ENCODE measurements around the gene GMFB. TPM values are rescaled to one million over a fixed set of nuclear protein-coding genes. Genes with fewer than 3 reads are reported as not detected.
A peak's percentile ranks its signal among the peaks of the same experiment; 100 is the strongest.
"Not testable (repeated sequence)": the region's sequence is repeated elsewhere in the genome, so short reads cannot be mapped to it uniquely, and the experiment has no call there.

The GMFB gene
- polyA plus RNA-seq, 12 donors, result 36.2 to 73.8 (median 59.1) TPM; not detected in 1

DNA sequence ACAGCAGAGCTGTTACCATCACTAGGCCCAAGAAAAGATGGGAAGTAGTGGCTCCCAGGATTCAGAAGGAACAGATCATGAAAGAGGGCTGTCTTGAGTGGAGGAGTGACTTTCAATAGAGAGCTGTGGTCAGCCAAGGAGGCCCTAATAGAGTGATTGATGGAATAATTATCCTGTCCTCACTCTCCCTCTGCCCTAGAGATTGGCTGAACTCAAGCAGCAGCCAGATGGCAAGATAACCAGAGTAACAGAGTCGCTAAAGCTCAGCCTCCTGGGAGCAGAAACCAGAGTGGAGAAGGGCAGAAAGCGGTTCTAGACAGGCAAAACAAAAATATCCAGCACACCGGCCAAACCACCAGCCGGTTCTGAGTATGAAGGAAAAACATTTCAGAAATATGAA is 23.1 kb downstream of the GMFB start:
- DNase-seq, result no peak

- DNase-seq, result no peak
Observed at GRCh38 chr14:54462048-54462447, 26.7 kb downstream of the GMFB start.

DNA sequence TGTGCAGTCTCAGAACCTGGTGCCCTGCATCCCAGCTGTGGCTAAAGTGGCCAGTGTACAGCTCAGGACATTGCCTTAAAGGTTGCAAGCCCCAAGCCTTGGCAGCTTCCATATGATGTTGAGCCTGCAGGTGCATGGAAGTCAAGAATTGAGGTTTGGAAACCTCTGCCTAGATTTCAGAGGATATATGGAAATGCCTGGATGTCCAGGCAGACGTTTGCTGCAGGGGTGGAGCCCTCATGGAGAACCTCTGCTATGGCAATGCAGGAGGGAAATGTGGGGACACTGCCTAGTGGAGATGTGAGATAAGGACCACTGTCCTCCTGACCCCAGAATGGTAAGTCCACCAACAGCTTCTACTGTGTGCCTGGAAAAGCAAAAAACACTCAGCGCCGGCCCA is 29.7 kb downstream of the GMFB start:
- no peak for DNase-seq

- not testable (repeated sequence) for DNase-seq
Observed at GRCh38 chr14:54458536-54458935, 30.2 kb downstream of the GMFB start.

DNA sequence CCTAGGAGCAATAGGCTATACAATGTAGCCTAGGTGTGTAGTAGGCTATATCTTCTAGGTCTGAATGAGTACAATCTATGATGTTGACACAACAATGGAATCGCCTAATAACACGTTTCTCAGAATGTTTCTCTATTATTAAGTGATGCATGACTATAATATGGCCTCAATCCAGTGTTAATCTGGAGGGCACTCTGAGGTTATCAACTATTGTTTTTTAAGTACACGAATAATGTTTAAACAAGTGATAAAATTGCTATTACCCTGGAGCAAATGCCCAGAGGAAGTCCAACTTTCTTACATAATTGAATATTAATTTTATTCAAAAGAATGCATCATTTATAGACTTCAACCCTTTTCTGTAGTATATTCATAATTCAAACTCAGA is 31.2 kb downstream of the GMFB start:
- DNase-seq, result no peak

GRCh38 chr14:54456820-54457608 is 31.8 kb downstream of the GMFB start:
- not testable (repeated sequence) for DNase-seq

DNA sequence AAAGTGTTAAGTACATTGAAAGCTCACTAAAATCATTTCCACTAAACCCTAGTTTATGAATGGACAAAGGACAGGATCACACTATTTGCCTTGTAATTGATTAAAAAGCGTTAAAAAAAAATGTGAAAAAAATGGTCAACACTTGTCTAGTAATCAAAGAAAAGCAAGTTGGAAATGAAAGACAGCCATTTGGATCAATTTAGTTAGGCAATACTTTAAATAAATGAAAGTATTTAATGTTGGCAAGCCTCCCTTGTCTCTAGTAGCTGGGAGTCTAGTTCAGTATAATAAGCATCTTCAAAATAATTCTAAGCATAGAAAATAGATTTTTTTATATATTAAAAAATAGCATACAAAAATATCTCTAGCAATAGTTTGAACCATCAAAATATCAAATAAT is 33.4 kb downstream of the GMFB start:
- no peak for DNase-seq

GRCh38 chr14:54453990-54454389 is 34.8 kb downstream of the GMFB start:
- DNase-seq, result not testable (repeated sequence)

GRCh38 chr14:54453252-54453651 is 35.5 kb downstream of the GMFB start:
- no peak for DNase-seq

DNA sequence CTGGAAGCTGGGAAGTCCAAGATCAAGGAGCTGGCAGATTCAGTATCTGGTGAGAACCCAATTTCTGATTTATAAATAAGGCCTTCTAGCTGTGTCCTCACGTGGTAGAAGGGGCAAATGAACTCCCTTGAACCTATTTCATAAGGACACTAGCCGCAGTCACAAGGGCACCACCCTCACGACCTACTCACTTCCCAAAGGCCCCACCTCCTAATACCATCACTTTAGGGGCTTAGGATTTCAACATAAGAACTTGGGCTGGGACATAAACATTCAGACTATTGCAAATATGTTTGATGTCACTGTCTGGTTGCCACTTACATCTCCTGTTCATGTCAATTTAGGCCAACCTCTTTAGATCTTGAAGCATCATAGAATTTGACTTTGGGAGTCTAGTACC is 36.8 kb downstream of the GMFB start:
- no peak for DNase-seq

- no peak for DNase-seq
Observed at GRCh38 chr14:54451121-54451601, 37.6 kb downstream of the GMFB start.

- no peak for DNase-seq
Observed at GRCh38 chr14:54450535-54450934, 38.2 kb downstream of the GMFB start.

DNA sequence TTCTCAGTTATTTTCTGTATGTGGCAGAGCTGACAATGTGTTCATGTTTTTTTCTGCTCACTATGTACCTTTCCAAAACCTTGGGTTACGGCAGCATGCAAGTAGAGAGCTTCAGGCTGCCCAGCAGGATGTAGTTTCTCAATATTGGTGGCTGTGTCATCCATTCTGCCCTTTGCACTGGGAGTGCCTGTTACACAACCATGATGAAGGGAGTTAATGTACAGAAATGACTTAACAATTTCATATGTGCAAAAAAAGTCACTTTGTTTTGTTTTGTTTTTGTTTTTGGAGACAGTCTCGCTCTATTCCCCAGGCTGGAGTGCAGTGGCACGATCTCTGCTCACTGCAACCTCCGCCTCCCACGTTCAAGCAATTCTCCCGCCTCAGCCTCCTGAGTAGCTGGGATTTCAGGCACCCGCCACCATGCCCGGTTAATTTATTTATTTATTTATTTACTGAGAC is 41.5 kb downstream of the GMFB start:
- no peak for DNase-seq

GRCh38 chr14:54446161-54446693 is 42.6 kb downstream of the GMFB start:
- no peak for DNase-seq

DNA sequence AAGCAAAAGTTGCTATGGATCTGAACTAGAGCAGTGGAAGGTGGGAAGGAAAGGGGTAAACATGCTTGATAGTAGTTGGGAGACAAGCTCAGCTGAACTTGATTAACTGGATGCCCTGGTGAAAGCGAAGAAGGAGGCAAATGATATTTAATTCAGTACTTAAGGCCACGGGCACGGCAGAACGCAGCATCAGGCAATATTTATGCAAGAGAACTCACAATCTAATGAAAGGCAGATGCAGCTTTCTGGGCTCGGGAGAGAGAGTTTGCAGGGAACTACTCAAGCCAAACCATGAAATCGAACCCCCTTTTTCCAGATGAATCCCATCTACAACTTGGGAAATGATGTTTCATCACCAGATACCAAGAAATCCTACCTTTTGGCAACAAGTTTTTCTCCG is 44.1 kb downstream of the GMFB start:
- peak; percentile 14 for DNase-seq

- peak; percentile 12 for DNase-seq
Observed at GRCh38 chr14:54443981-54444380, 44.8 kb downstream of the GMFB start.

DNA sequence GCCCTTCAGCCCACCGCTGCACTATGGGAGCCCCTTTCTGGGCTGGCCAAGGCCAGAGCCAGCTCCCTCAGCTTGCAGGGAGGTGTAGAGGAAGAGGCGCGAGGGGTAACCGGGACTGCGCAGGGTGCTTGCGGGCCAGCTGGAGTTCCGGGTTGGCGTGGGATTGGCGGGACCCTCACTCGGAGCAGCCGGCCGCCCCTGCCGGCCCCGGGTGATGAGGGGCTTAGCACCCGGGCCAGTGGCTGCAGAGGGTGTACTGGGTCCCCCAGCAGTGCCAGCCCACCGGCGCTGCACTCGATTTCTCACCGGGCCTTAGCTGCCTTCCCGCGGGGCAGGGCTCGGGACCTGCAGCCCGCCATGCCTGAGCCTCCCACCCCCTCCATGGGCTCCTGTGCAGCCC is 45.8 kb downstream of the GMFB start:
- not testable (repeated sequence) for DNase-seq

GRCh38 chr14:54440873-54441868 is 47.6 kb downstream of the GMFB start, which contains the start of gene CNIH1:
TSS of gene CNIH1 (minus strand) at chr14:54441374. CDS start at chr14:54441327, 47 bp downstream.
- DNase-seq, result peak; percentile 95

- no peak for DNase-seq
Observed at GRCh38 chr14:54440476-54440872, 48.3 kb downstream of the GMFB start.

DNA sequence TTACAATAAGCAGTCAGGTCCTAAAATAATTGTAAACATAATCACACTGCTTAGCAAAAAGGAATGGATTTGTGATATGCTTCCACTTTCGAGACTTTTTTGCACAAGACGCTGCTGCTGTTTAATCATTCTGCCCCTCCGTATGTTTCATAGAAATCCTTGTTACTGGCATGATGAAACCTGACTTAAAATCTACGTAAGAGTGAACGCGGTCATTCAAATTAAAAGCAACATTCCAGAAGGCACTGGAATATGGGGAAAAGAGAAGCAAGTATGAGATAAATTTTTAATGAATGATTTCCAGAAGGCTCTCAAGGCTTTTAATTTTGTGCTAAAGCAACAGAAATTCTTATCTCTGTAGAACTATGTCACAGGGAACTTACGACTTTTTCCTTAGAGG is 48.7 kb downstream of the GMFB start:
- no peak for DNase-seq

DNA sequence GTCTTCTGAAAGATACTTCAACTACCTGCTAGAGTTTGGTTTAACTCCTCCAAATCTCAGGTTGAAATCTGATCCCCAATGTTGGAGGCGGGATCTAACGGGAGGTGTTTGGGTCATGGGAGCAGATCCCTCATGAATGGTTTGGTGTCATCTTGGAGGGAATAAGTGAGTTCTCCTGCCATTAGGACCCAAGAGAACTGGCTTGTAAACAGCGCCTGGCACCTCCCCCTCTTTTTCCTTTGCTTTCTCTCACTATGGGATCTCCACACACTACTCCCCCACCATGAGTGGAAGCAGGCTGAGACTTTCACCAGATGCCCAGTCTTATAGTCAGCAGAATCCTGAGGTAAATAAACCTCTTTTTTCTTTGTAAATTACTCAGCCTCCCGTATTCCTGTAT is 50.1 kb downstream of the GMFB start:
- no peak for DNase-seq

GRCh38 chr14:54437954-54438353 is 50.8 kb downstream of the GMFB start:
- not testable (repeated sequence) for DNase-seq

Measured in muscle of arm (tissue), 12 donors.